Nephron (organoid): ENCODE results near the gene RFC4.

ENCODE experiments used
- H3K27ac Mint-ChIP-seq, 3 experiments: 2 replicates each; pipeline ENCODE4 v1.8.0; 2020; ENCODE audit warnings: mixed read lengths in 3 of 3, mild to moderate bottlenecking in 2 of 3, moderate library complexity in 1 of 3
- H3K27me3 Mint-ChIP-seq: 2 replicates; pipeline ENCODE4 v1.8.0; 2021; ENCODE audit warnings: low read depth, mild to moderate bottlenecking, moderate library complexity, mixed read lengths
- H3K36me3 Mint-ChIP-seq: 2 replicates; pipeline ENCODE4 v1.8.0; 2020; ENCODE audit warnings: low read depth, mixed read lengths
- H3K4me1 Mint-ChIP-seq: 2 replicates; pipeline ENCODE4 v1.8.0; 2020; ENCODE audit warnings: mixed read lengths
- H3K4me3 Mint-ChIP-seq, 3 experiments: 2 replicates each; pipeline ENCODE4 v1.8.0; 2020; ENCODE audit warnings: mild to moderate bottlenecking in 3 of 3, mixed read lengths in 3 of 3, moderate library complexity in 2 of 3
- H3K9me3 Mint-ChIP-seq: 2 replicates; pipeline ENCODE4 v1.8.0; 2020; ENCODE audit warnings: mixed read lengths
- CTCF ChIP-seq, 3 experiments: fragments of 200-600 bp; sonication (generic); IDR thresholded peaks; one replicate each; pipeline ENCODE4 v1.5.0; 2021; ENCODE audit warnings: antibody characterized with exemption in 3 of 3; ENCODE audit not compliant: unreplicated experiment in 3 of 3

Gene RFC4

GRCh38 chr3:186779204-186779603 is 27.1 kb downstream of the RFC4 start:
- Mint-ChIP-seq H3K27me3 (peaks cover 14% of the 10 kb centered on the region), H3K36me3 (peaks cover 8% of the 10 kb centered on the region), H3K4me1 (peaks cover 2% of the 10 kb centered on the region), H3K4me3 (no peak overlapping the region), H3K27ac (no peak overlapping the region), H3K9me3 (no peaks in the 10 kb centered on the region)
- TF ChIP-seq CTCF (IDR thresholded peaks at IDR 0.05; ENCODE audit: unreplicated experiment in 3 of 3), result no peak

- Mint-ChIP-seq H3K27ac (no peak overlapping the region), H3K9me3 (no peaks in the 10 kb centered on the region)
Observed at GRCh38 chr3:186775999-186776398, 30.3 kb downstream of the RFC4 start.

GRCh38 chr3:186772701-186773417 is 33.4 kb downstream of the RFC4 start:
- Mint-ChIP-seq H3K27me3 (peaks cover 19% of the 10 kb centered on the region), H3K9me3 (no peaks in the 10 kb centered on the region), H3K36me3 (no peaks in the 10 kb centered on the region), H3K4me1 (no peaks in the 10 kb centered on the region), H3K27ac (no peak overlapping the region), H3K4me3 (peak overlapping the region in 2 of 3 experiments; percentile 19 to 27)
- TF ChIP-seq CTCF (IDR thresholded peaks at IDR 0.05; ENCODE audit: unreplicated experiment in 3 of 3), result no peak

More at GRCh38 chr3:186775999-186776398, 30.3 kb downstream of the RFC4 start:
- no peaks in the 10 kb centered on the region for H3K36me3 Mint-ChIP-seq
- H3K4me1 Mint-ChIP-seq, result no peaks in the 10 kb centered on the region
- no peak overlapping the region for H3K4me3 Mint-ChIP-seq
- no peak for TF ChIP-seq CTCF (IDR thresholded peaks at IDR 0.05; ENCODE audit: unreplicated experiment in 3 of 3)
- peaks cover 19% of the 10 kb centered on the region for H3K27me3 Mint-ChIP-seq

- Mint-ChIP-seq H3K27me3 (peaks cover 19% of the 10 kb centered on the region), H3K4me3 (peak overlapping the region in 2 of 3 experiments; percentile 19 to 27), H3K36me3 (no peaks in the 10 kb centered on the region), H3K4me1 (no peaks in the 10 kb centered on the region), H3K27ac (no peak overlapping the region), H3K9me3 (no peaks in the 10 kb centered on the region)
- no peak for TF ChIP-seq CTCF (IDR thresholded peaks at IDR 0.05; ENCODE audit: unreplicated experiment in 3 of 3)
Observed at GRCh38 chr3:186772281-186772694, 34.0 kb downstream of the RFC4 start.

- H3K4me1 Mint-ChIP-seq, result no peaks in the 10 kb centered on the region
- H3K9me3 Mint-ChIP-seq, result no peaks in the 10 kb centered on the region
- no peak for TF ChIP-seq CTCF (IDR thresholded peaks at IDR 0.05; ENCODE audit: unreplicated experiment in 3 of 3)
- H3K27me3 Mint-ChIP-seq, result peaks cover 16% of the 10 kb centered on the region
- H3K27ac Mint-ChIP-seq, result no peak overlapping the region
- no peak overlapping the region for H3K4me3 Mint-ChIP-seq
- H3K36me3 Mint-ChIP-seq, result no peaks in the 10 kb centered on the region
Observed at GRCh38 chr3:186760897-186761447, 45.3 kb downstream of the RFC4 start.
